K562 (cell line): ENCODE measurements around the gene TAOK2. TPM values are rescaled to one million over a fixed set of nuclear protein-coding genes. Genes with fewer than 3 reads are reported as not detected.

Experiments
- ATAC-seq: fragments of 200-7000 bp; cut with Tn5 transposase; 3 replicates; pipeline ENCODE4 v1.9.1; 2020; ENCODE audit warnings: moderate library complexity
- BruUV-seq: library from RNA; stranded (reverse); fragments of 400-500 nt; replicated peaks from 2 replicates; lab custom pipeline; 2021; lab: Mats Ljungman, UMichigan
- CTCF ChIA-PET: fragments of 300-600 bp; formaldehyde crosslinking; extraction: SDS; loops from one replicate; lab custom pipeline; 2021; ENCODE audit warnings: low intra/inter-chr PET ratio; lab: Yijun Ruan, JAX
- POLR2A ChIA-PET: fragments of 300-600, 350-650 bp; sonication (Branson Sonifier 250); formaldehyde crosslinking; extraction: SDS; loops from one replicate; lab custom pipeline; 2021; ENCODE audit warnings: antibody characterized with exemption, inconsistent platforms; lab: Yijun Ruan, JAX
- DNase-seq, 4 experiments: peaks; one replicate each; pipeline versions ENCODE4 v3.0.0 to v3.0.0-alpha.2; 2011 to 2018; ENCODE audit warnings: low spot score in 3 of 4, mixed read lengths in 3 of 4; ENCODE audit errors: extremely low read depth in 1 of 4
- FAIRE-seq: peaks from 2 replicates; lab custom pipeline; 2011; peaks lifted over from hg19 to GRCh38; lab: Jason Lieb, UNC
- H2AFZ ChIP-seq: 2 replicates; pipeline ENCODE4 v1.6.0; 2011; ENCODE audit warnings: low read depth, low read length, control low read depth, inconsistent platforms
- H3K27ac ChIP-seq: fragments of 200-600 bp; 3 replicates; pipeline ENCODE4 v1.8.0; 2011; ENCODE audit warnings: low read depth, mild to moderate bottlenecking, control low read depth, inconsistent platforms, low read length, moderate library complexity, mixed read lengths; ENCODE audit errors: extremely low read depth
- H3K27me3 ChIP-seq, 2 experiments: fragments of 300-600 bp in 1 of 2; 2 replicates in 1 of 2; 3 replicates in 1 of 2; pipeline versions ENCODE4 v1.6.0 to v1.8.0; 2011; ENCODE audit warnings: inconsistent platforms in 2 of 2, low read length in 2 of 2, mild to moderate bottlenecking in 1 of 2, mixed read lengths in 1 of 2, moderate library complexity in 1 of 2; ENCODE audit not compliant: control insufficient read depth in 2 of 2, insufficient read depth in 2 of 2
- H3K36me3 ChIP-seq: fragments of 300-600 bp; 3 replicates; pipeline ENCODE4 v1.8.0; 2011; ENCODE audit warnings: mild to moderate bottlenecking, low read length, inconsistent platforms; ENCODE audit not compliant: control insufficient read depth, insufficient read depth
- H3K4me1 ChIP-seq, 2 experiments: fragments of 200-600 bp in 1 of 2; replicated peaks in 1 of 2; 2 replicates in 1 of 2; 3 replicates in 1 of 2; pipeline versions ENCODE4 v1.5.1 to v1.8.0; 2011; ENCODE audit warnings: inconsistent platforms in 2 of 2, low read length in 2 of 2, mild to moderate bottlenecking in 1 of 2, mixed read lengths in 1 of 2, moderate library complexity in 1 of 2; ENCODE audit not compliant: control insufficient read depth in 2 of 2, insufficient read depth in 2 of 2
- H3K4me2 ChIP-seq: 2 replicates; pipeline ENCODE4 v1.6.1; 2011; ENCODE audit warnings: low read length, control low read depth, inconsistent platforms, mixed read lengths; ENCODE audit not compliant: insufficient read depth
- H3K4me3 ChIP-seq: fragments of 200-600 bp; sonication (generic), shearing (Covaris generic); 2 replicates; pipeline ENCODE4 v1.5.1; 2016; ENCODE audit warnings: control low read depth, inconsistent platforms
- H3K79me2 ChIP-seq: fragments of 200-600 bp; 3 replicates; pipeline ENCODE4 v1.8.0; 2011; ENCODE audit warnings: low read length, inconsistent platforms; ENCODE audit not compliant: control insufficient read depth, insufficient read depth
- H3K9ac ChIP-seq, 2 experiments: 2 replicates each; pipeline versions ENCODE4 v1.6.0 to v1.6.1; 2011; ENCODE audit warnings: low read depth in 2 of 2, low read length in 2 of 2, control low read depth in 1 of 2, inconsistent platforms in 1 of 2, mild to moderate bottlenecking in 1 of 2, mixed read lengths in 1 of 2; ENCODE audit not compliant: insufficient read depth in 1 of 2
- H3K9me1 ChIP-seq: one replicate; pipeline ENCODE4 v1.6.0; 2011; ENCODE audit warnings: inconsistent platforms, mild to moderate bottlenecking, low read length, moderate library complexity; ENCODE audit not compliant: control insufficient read depth, insufficient read depth
- H3K9me3 ChIP-seq: replicated peaks from 2 replicates; pipeline ENCODE4 v1.5.1; 2011; ENCODE audit warnings: low read depth, low read length, inconsistent platforms; ENCODE audit not compliant: control insufficient read depth, insufficient read depth
- H4K20me1 ChIP-seq: replicated peaks from 2 replicates; pipeline ENCODE4 v1.6.1; 2011; ENCODE audit warnings: low read length, inconsistent platforms, mixed read lengths; ENCODE audit not compliant: control insufficient read depth, insufficient read depth
- CBFA2T3 ChIP-seq: fragments of 450-650 bp; IDR thresholded peaks from 2 replicates; pipeline ENCODE4 v1.6.1; 2017
- DPF2 ChIP-seq: fragments of 450-650 bp; IDR thresholded peaks from 2 replicates; pipeline ENCODE4 v1.6.1; 2016
- HLTF ChIP-seq: fragments of 450-650 bp; IDR thresholded peaks from 2 replicates; pipeline ENCODE4 v1.6.1; 2016
- HNRNPLL ChIP-seq: fragments of 200-400 bp; formaldehyde crosslinking; IDR thresholded peaks from 2 replicates; pipeline ENCODE4 v1.6.1; 2017; ENCODE audit warnings: low read length, low read depth, mild to moderate bottlenecking; ENCODE audit not compliant: poor library complexity, severe bottlenecking
- KAT2B ChIP-seq: IDR thresholded peaks from one replicate; pipeline ENCODE4 v1.6.1; 2012; ENCODE audit warnings: low read depth, mild to moderate bottlenecking, control low read depth, inconsistent platforms, low read length, moderate library complexity
- MED1 ChIP-seq: sonication (generic); formaldehyde crosslinking; IDR thresholded peaks from 2 replicates; pipeline ENCODE4 v1.8.1; 2023; ENCODE audit warnings: missing genetic modification reagents, borderline replicate concordance
- NR4A1 ChIP-seq, 2 experiments: fragments of 250-450 bp in 1 of 2; fragments of 450-650 bp in 1 of 2; sonication (Bioruptor Pico) in 1 of 2; IDR thresholded peaks; 2 replicates each; pipeline versions ENCODE4 v1.4.0 to v1.6.1; 2016 to 2020; ENCODE audit warnings: mild to moderate bottlenecking in 2 of 2, missing compliant biosample characterization in 1 of 2, missing genetic modification characterization in 1 of 2, moderate library complexity in 1 of 2
- PCBP2 ChIP-seq: fragments of 200-400 bp; formaldehyde crosslinking; IDR thresholded peaks from 2 replicates; pipeline ENCODE4 v1.6.1; 2018; ENCODE audit warnings: low read length, low read depth, mild to moderate bottlenecking, moderate library complexity; ENCODE audit not compliant: poor library complexity, severe bottlenecking
- RBM39 ChIP-seq: fragments of 200-400 bp; formaldehyde crosslinking; optimal IDR thresholded peaks from 2 replicates; pipeline ENCODE3; 2018; ENCODE audit warnings: low read depth, low read length
- TBP ChIP-seq: optimal IDR thresholded peaks from 2 replicates; pipeline ENCODE3; 2011; ENCODE audit warnings: low read depth, low read length, improper control_type of control experiment
- ZSCAN29 ChIP-seq: fragments of 450-650 bp; IDR thresholded peaks from 2 replicates; pipeline ENCODE4 v1.6.1; 2017
- WGBS: fragments of 100-300 bp; shearing (Covaris generic); methylation state at CpG from one replicate; pipeline ENCODE4 v1.1.6; 2016; ENCODE audit warnings: low coverage, mixed read lengths; ENCODE audit not compliant: insufficient coverage; ENCODE audit errors: missing lambda C conversion rate; 5-methylcytosine and 5-hydroxymethylcytosine counted together
- in situ Hi-C: fragments of 300-500 bp; cut with MboI; formaldehyde crosslinking; loops from 4 replicates; pipeline ENCODE4 v1.15.0; 2018; ENCODE audit warnings: inconsistent platforms, mixed read lengths
- intact Hi-C: fragments of 100-400 bp; cut with micrococcal nuclease; formaldehyde crosslinking; loops from 2 replicates; pipeline ENCODE4 v1.14.2; 2022
- polyA plus RNA-seq, 8 experiments: library from polyadenylated mRNA; depleted of rRNA in 4 of 8; stranded (reverse) in 5 of 8; unstranded in 3 of 8; fragments of >200 nt; fragmentation: Nextera tagmentation in 2 of 8; fragmentation: Illumina TruSeq in 1 of 8; extraction: Ambion mirVana in 2 of 8; extraction: Trizol in 1 of 8; gene quantifications; 2 replicates each; pipeline versions ENCODE4 v1.2.1 to v1.2.3, GENCODE V29; 2011 to 2014; ENCODE audit warnings: inconsistent platforms in 1 of 8, missing spikeins in 1 of 8
- total RNA-seq, 7 experiments: library from RNA; depleted of rRNA in 6 of 7; stranded (reverse); fragments of >200 nt in 6 of 7; fragmentation: Illumina TruSeq in 2 of 7; extraction: Trizol in 2 of 7; gene quantifications; 2 replicates each; pipeline versions ENCODE4 v1.2.1 to v1.2.3, GENCODE V29; 2011 to 2021; ENCODE audit warnings: low replicate concordance in 1 of 7
- TF ChIP-seq, protein P1 (sequence below): conservative IDR thresholded peaks from 2 replicates; pipeline ENCODE4 v1.6.1; 2011; ENCODE audit warnings: low read depth, mild to moderate bottlenecking, low read length; ENCODE audit not compliant: control insufficient read depth
- TF ChIP-seq, protein P2 (sequence below): fragments of 250-450 bp; sonication (Bioruptor Pico); IDR thresholded peaks from 2 replicates; pipeline ENCODE4 v1.4.0; 2020; ENCODE audit warnings: mild to moderate bottlenecking
- TF ChIP-seq, protein P3 (sequence below): fragments of 450-650 bp; conservative IDR thresholded peaks from 2 replicates; pipeline ENCODE4 v1.6.1; 2016; ENCODE audit warnings: missing genetic modification characterization, low read depth, mild to moderate bottlenecking, control low read depth, missing compliant biosample characterization

TAOK2 gene
- total and polyA plus RNA-seq, 9 of the 15 experiments (the other 6 are each of a cell fraction or from before 2014, with no cell fraction given) = 0.10 to 41.8 (median 13.7) TPM

GRCh38 chr16:29925781-29926710 lies 47.6 kb upstream of the TAOK2 start, which contains the start of gene KCTD13:
KCTD13 (minus strand) TSS chr16:29926226; CDS start chr16:29926033, 193 bp downstream.
- FAIRE-seq = peak; percentile 74
- in situ Hi-C loops = no loop called here
- CTCF ChIA-PET = interaction anchor here (0.6 kb wide), 1 partner anchor 263 kb away, joined by 4 read pairs; the partner anchor contains the start of gene SPN
- TF ChIP-seq CBFA2T3 = no peak
- TF ChIP-seq ZSCAN29 = no peak
- TF ChIP-seq HNRNPLL = peak; percentile 72
- no peak for TF ChIP-seq MED1
- TF ChIP-seq HLTF = no peak; the same call in 1 of the 2 replicates
- TF ChIP-seq KAT2B = no peak
- no peak for TF ChIP-seq PCBP2
- TF ChIP-seq, protein P1, sequence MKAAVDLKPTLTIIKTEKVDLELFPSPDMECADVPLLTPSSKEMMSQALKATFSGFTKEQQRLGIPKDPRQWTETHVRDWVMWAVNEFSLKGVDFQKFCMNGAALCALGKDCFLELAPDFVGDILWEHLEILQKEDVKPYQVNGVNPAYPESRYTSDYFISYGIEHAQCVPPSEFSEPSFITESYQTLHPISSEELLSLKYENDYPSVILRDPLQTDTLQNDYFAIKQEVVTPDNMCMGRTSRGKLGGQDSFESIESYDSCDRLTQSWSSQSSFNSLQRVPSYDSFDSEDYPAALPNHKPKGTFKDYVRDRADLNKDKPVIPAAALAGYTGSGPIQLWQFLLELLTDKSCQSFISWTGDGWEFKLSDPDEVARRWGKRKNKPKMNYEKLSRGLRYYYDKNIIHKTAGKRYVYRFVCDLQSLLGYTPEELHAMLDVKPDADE = peak; percentile 59; the same call in 1 of the 2 replicates
- peak; percentile 67 for TF ChIP-seq TBP
- no peak for TF ChIP-seq DPF2
- TF ChIP-seq, protein P2, sequence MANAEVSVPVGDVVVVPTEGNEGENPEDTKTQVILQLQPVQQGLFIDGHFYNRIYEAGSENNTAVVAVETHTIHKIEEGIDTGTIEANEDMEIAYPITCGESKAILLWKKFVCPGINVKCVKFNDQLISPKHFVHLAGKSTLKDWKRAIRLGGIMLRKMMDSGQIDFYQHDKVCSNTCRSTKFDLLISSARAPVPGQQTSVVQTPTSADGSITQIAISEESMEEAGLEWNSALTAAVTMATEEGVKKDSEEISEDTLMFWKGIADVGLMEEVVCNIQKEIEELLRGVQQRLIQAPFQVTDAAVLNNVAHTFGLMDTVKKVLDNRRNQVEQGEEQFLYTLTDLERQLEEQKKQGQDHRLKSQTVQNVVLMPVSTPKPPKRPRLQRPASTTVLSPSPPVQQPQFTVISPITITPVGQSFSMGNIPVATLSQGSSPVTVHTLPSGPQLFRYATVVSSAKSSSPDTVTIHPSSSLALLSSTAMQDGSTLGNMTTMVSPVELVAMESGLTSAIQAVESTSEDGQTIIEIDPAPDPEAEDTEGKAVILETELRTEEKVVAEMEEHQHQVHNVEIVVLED = no peak
- TF ChIP-seq, protein P3, sequence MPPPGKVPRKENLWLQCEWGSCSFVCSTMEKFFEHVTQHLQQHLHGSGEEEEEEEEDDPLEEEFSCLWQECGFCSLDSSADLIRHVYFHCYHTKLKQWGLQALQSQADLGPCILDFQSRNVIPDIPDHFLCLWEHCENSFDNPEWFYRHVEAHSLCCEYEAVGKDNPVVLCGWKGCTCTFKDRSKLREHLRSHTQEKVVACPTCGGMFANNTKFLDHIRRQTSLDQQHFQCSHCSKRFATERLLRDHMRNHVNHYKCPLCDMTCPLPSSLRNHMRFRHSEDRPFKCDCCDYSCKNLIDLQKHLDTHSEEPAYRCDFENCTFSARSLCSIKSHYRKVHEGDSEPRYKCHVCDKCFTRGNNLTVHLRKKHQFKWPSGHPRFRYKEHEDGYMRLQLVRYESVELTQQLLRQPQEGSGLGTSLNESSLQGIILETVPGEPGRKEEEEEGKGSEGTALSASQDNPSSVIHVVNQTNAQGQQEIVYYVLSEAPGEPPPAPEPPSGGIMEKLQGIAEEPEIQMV (tag) = no peak
- no peak for TF ChIP-seq RBM39
- TF ChIP-seq NR4A1 (CRISPR knock-in tag; IDR thresholded peaks at IDR 0.05) = no peak
- TF ChIP-seq NR4A1 (tag; IDR thresholded peaks at IDR 0.05) = no peak

More at GRCh38 chr16:29925781-29926710, 47.6 kb upstream of the TAOK2 start, which contains the start of gene KCTD13:
- Histone ChIP-seq H3K79me2 (peaks cover 27% of the 10 kb centered on the region), H3K4me3 (peak within 1 kb of the TSS; percentile 91), H3K9me3 (no peaks in the 10 kb centered on the region), H3K4me2 (peak within 1 kb of the TSS; percentile 86), H3K27me3 (no peaks in the 10 kb centered on the region), H3K9ac (peak within 1 kb of the TSS; percentile 91 to 94), H3K27ac (peak within 1 kb of the TSS; percentile 93), H3K36me3 (peaks cover 21% of the 10 kb centered on the region; the same call in 2 of the 3 replicates), H3K4me1 (peaks cover 13 to 29% of the 10 kb centered on the region in 2 experiments; a peak in 4 of 5 replicates), H4K20me1 (no peaks in the 10 kb centered on the region), H3K9me1 (no peaks in the 10 kb centered on the region), H2AFZ (peak within 1 kb of the TSS; percentile 100)
- no TSS peak for BruUV-seq
- intact Hi-C loops = loop anchor here (1.0 to 5.0 kb wide), 3 partner anchors 17 to 71 kb away; partner anchors contain the start of genes HIRIP3, INO80E and TMEM219
- POLR2A ChIA-PET = interaction anchor here (0.6 to 3.0 kb wide), 11 partner anchors 9 to 1160 kb away, joined by 3 to 17 read pairs (median 4); no protein-coding TSS in a partner anchor
- peak; percentile 97 for ATAC-seq
- peak; percentile 87 to 99 (median 98) for DNase-seq
- WGBS = under 1% methylated on average over 62 of the region's 89 CpGs
